Ascending aorta (tissue), 2 donors: ENCODE data around the gene ACTC1. TPM values are rescaled to one million over a fixed set of nuclear protein-coding genes. Genes with fewer than 3 reads are reported as not detected.

Source experiments
- DNase-seq, 2 donors: peaks; one replicate each; pipeline ENCODE4 v3.0.0-alpha.2; 2019; ENCODE audit warnings: low spot score in 2 of 2
- H3K27ac ChIP-seq, 2 donors: fragments of 200-600 bp; sonication (generic); one replicate each; pipeline ENCODE4 v1.5.1; 2016 to 2017; ENCODE audit warnings: mild to moderate bottlenecking in 1 of 2
- H3K27me3 ChIP-seq: fragments of 200-600 bp; sonication (generic); one replicate; pipeline ENCODE4 v1.5.1; 2017
- H3K36me3 ChIP-seq, 2 donors: fragments of 200-600 bp; sonication (generic); one replicate each; pipeline ENCODE4 v1.5.1; 2016
- H3K4me1 ChIP-seq, 2 donors: fragments of 200-600 bp; sonication (generic); one replicate each; pipeline ENCODE4 v1.5.1; 2016 to 2017; ENCODE audit warnings: mild to moderate bottlenecking in 1 of 2
- H3K4me3 ChIP-seq, 2 donors: fragments of 200-600 bp; sonication (generic); one replicate each; pipeline ENCODE4 v1.5.1; 2016 to 2017; ENCODE audit warnings: mild to moderate bottlenecking in 1 of 2
- H3K9me3 ChIP-seq, 2 donors: fragments of 200-600 bp; sonication (generic); one replicate each; pipeline ENCODE4 v1.5.1; 2016
- CTCF ChIP-seq, 3 experiments: fragments of 200-600 bp in 2 of 3; fragments of 450-650 bp in 1 of 3; sonication (generic) in 2 of 3; IDR thresholded peaks; one replicate each; pipeline ENCODE4 v1.5.1; 2016 to 2019; ENCODE audit warnings: antibody characterized with exemption in 3 of 3, mild to moderate bottlenecking in 1 of 3, moderate library complexity in 1 of 3
- intact Hi-C: fragments of 100-400 bp; cut with DNase I; formaldehyde crosslinking; loops from one replicate; pipeline ENCODE4 v1.15.1; 2023
- total RNA-seq: library from RNA; depleted of rRNA; stranded (reverse); fragments of >200 nt; gene quantifications from one replicate; pipeline ENCODE4 v1.1.0, GENCODE V29; 2016

Gene ACTC1
- total RNA-seq, 1 donor from 2014 or later = 30.2 TPM

GRCh38 chr15:34804113-34804512 lies 8.8 kb upstream of the ACTC1 start:
- intact Hi-C loops = no loop called here
- Histone ChIP-seq H3K4me1 (peaks cover 0 to 15% of the 10 kb centered on the region in 2 donors), H3K36me3 (no peaks in the 10 kb centered on the region), H3K4me3 (no peak overlapping the region), H3K27ac (no peak overlapping the region), H3K9me3 (no peaks in the 10 kb centered on the region), H3K27me3 (no peaks in the 10 kb centered on the region)
- no peak for TF ChIP-seq CTCF (IDR thresholded peaks at IDR 0.05)
- DNase-seq = no peak

GRCh38 chr15:34802803-34803750 lies 7.7 kb upstream of the ACTC1 start:
- TF ChIP-seq CTCF (IDR thresholded peaks at IDR 0.05) = no peak

GRCh38 chr15:34802371-34802770 lies 7.0 kb upstream of the ACTC1 start:
- Histone ChIP-seq H3K4me1 (peaks cover 0 to 18% of the 10 kb centered on the region in 2 donors), H3K27ac (no peak overlapping the region), H3K4me3 (no peak overlapping the region), H3K27me3 (no peaks in the 10 kb centered on the region), H3K36me3 (no peaks in the 10 kb centered on the region), H3K9me3 (no peaks in the 10 kb centered on the region)
- no peak for DNase-seq
- intact Hi-C loops = no loop called here
- TF ChIP-seq CTCF (IDR thresholded peaks at IDR 0.05) = no peak

More at GRCh38 chr15:34802803-34803750, 7.7 kb upstream of the ACTC1 start:
- Histone ChIP-seq H3K27ac (no peak overlapping the region), H3K4me3 (no peak overlapping the region), H3K36me3 (no peaks in the 10 kb centered on the region), H3K9me3 (no peaks in the 10 kb centered on the region), H3K4me1 (peaks cover 0 to 18% of the 10 kb centered on the region in 2 donors), H3K27me3 (no peaks in the 10 kb centered on the region)
- no peak for DNase-seq
- intact Hi-C loops = no loop called here

GRCh38 chr15:34799149-34800101 lies 4.1 kb upstream of the ACTC1 start:
- Histone ChIP-seq H3K4me1 (peaks cover 5 to 35% of the 10 kb centered on the region in 2 donors), H3K27me3 (no peaks in the 10 kb centered on the region), H3K27ac (peak overlapping the region; percentile 81 to 85), H3K9me3 (no peaks in the 10 kb centered on the region), H3K4me3 (no peak overlapping the region), H3K36me3 (no peaks in the 10 kb centered on the region)
- intact Hi-C loops = loop anchor here (1.0 to 10.0 kb wide), 3 partner anchors 11 to 745 kb away; no protein-coding TSS in a partner anchor
- DNase-seq = peak; percentile 28 to 88
- TF ChIP-seq CTCF (IDR thresholded peaks at IDR 0.05) = no peak

- peaks cover 0 to 4% of the 10 kb centered on the region in 2 donors for H3K36me3 ChIP-seq
- no peak for TF ChIP-seq CTCF (IDR thresholded peaks at IDR 0.05)
- H3K4me3 ChIP-seq = no peak overlapping the region
- DNase-seq = no peak
- H3K9me3 ChIP-seq = no peaks in the 10 kb centered on the region
- peak overlapping the region; percentile 84 to 87 for H3K27ac ChIP-seq
- H3K4me1 ChIP-seq = peaks cover 5 to 36% of the 10 kb centered on the region in 2 donors
- intact Hi-C loops = loop anchor here (5.0 to 10.0 kb wide), 2 partner anchors 75 to 742 kb away; no protein-coding TSS in a partner anchor
- no peaks in the 10 kb centered on the region for H3K27me3 ChIP-seq
Observed at GRCh38 chr15:34796847-34797435, 1.6 kb upstream of the ACTC1 start.
